ENCODE results near the gene AMPD3. TPM values are rescaled to one million over a fixed set of nuclear protein-coding genes. Genes with fewer than 3 reads are reported as not detected.

The AMPD3 gene
- polyA plus RNA-seq, 1 donor from 2014 or later: not detected

DNA sequence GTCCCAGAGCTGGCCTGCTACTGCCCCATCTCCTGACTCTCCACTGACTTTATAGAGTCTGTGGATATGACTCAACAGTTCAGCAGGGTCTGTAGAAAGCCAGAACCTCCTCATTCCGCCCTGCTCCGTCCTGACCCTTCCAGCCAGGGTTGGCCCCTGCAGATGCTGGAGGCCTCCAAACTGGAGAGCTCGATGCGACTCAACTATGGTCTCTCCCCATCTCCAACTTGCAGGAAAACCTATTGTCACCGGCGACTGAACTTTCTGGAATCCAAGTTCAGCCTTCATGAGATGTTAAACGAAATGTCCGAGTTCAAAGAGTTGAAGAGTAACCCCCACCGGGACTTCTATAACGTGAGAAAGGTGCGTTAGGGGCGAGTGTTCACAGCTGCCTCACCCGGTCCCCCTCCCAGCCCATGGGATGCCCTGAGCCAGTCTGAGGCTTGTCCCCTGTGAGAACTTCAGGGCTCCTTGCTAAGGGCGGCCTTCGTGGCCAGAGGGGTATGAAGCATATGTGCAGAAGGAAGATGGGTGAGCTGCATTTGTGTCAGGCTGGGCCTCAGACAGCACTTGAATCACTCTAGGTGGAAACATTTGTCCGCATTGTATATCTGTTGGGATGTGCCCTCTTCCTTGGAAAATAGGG is 32.1 kb downstream of the AMPD3 start:
- no peak overlapping the region for H3K27ac ChIP-seq (ENCODE audit: low read length)
- H4K20me1 ChIP-seq (ENCODE audit: insufficient read depth): no peaks in the 10 kb centered on the region
- no peaks in the 10 kb centered on the region for H3K9me3 ChIP-seq (ENCODE audit: low read length)
- H3K4me3 ChIP-seq (ENCODE audit: low read length): no peak overlapping the region
- TF ChIP-seq EP300 (conservative IDR thresholded peaks at IDR 0.05; ENCODE audit: poor library complexity, severe bottlenecking): no peak
- TF ChIP-seq RAD21 (conservative IDR thresholded peaks at IDR 0.05): no peak
- TF ChIP-seq EZH2 (IDR thresholded peaks at IDR 0.05; ENCODE audit: borderline replicate concordance, insufficient read depth, low read length, poor library complexity, severe bottlenecking): no peak
- TF ChIP-seq SMC3 (conservative IDR thresholded peaks at IDR 0.05; ENCODE audit: poor library complexity): no peak
- TF ChIP-seq, protein P1, sequence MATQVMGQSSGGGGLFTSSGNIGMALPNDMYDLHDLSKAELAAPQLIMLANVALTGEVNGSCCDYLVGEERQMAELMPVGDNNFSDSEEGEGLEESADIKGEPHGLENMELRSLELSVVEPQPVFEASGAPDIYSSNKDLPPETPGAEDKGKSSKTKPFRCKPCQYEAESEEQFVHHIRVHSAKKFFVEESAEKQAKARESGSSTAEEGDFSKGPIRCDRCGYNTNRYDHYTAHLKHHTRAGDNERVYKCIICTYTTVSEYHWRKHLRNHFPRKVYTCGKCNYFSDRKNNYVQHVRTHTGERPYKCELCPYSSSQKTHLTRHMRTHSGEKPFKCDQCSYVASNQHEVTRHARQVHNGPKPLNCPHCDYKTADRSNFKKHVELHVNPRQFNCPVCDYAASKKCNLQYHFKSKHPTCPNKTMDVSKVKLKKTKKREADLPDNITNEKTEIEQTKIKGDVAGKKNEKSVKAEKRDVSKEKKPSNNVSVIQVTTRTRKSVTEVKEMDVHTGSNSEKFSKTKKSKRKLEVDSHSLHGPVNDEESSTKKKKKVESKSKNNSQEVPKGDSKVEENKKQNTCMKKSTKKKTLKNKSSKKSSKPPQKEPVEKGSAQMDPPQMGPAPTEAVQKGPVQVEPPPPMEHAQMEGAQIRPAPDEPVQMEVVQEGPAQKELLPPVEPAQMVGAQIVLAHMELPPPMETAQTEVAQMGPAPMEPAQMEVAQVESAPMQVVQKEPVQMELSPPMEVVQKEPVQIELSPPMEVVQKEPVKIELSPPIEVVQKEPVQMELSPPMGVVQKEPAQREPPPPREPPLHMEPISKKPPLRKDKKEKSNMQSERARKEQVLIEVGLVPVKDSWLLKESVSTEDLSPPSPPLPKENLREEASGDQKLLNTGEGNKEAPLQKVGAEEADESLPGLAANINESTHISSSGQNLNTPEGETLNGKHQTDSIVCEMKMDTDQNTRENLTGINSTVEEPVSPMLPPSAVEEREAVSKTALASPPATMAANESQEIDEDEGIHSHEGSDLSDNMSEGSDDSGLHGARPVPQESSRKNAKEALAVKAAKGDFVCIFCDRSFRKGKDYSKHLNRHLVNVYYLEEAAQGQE (IDR thresholded peaks at IDR 0.05; ENCODE audit: borderline replicate concordance): no peak
- TF ChIP-seq, protein P2, sequence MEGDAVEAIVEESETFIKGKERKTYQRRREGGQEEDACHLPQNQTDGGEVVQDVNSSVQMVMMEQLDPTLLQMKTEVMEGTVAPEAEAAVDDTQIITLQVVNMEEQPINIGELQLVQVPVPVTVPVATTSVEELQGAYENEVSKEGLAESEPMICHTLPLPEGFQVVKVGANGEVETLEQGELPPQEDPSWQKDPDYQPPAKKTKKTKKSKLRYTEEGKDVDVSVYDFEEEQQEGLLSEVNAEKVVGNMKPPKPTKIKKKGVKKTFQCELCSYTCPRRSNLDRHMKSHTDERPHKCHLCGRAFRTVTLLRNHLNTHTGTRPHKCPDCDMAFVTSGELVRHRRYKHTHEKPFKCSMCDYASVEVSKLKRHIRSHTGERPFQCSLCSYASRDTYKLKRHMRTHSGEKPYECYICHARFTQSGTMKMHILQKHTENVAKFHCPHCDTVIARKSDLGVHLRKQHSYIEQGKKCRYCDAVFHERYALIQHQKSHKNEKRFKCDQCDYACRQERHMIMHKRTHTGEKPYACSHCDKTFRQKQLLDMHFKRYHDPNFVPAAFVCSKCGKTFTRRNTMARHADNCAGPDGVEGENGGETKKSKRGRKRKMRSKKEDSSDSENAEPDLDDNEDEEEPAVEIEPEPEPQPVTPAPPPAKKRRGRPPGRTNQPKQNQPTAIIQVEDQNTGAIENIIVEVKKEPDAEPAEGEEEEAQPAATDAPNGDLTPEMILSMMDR (IDR thresholded peaks at IDR 0.05; ENCODE audit: poor library complexity, severe bottlenecking): no peak
- no peak for TF ChIP-seq TAF1 (IDR thresholded peaks at IDR 0.05; ENCODE audit: low read depth)
- TF ChIP-seq MXI1 (conservative IDR thresholded peaks at IDR 0.05; ENCODE audit: poor library complexity, severe bottlenecking): no peak
- no peak for TF ChIP-seq POLR2AphosphoS5 (IDR thresholded peaks at IDR 0.05)
- H3K9me2 ChIP-seq (ENCODE audit: insufficient read depth, low read length): no peaks in the 10 kb centered on the region
- H2AFZ ChIP-seq (ENCODE audit: low read depth, low read length): no peak overlapping the region
- no peaks in the 10 kb centered on the region for H3K79me2 ChIP-seq (replicated peaks; ENCODE audit: insufficient read depth, low read length)
- H3K9ac ChIP-seq (ENCODE audit: low read length): no peak overlapping the region
- H3F3A ChIP-seq (ENCODE audit: insufficient read depth, low read length, poor library complexity, severe bottlenecking): no peaks in the 10 kb centered on the region
- H3K4me2 ChIP-seq (ENCODE audit: low read length): no peak overlapping the region
- H3K27me3 ChIP-seq (ENCODE audit: insufficient read depth, low read depth, low read length): no peaks in the 10 kb centered on the region
- no peaks in the 10 kb centered on the region for H3K36me3 ChIP-seq (ENCODE audit: insufficient read depth, low read length)

DNA sequence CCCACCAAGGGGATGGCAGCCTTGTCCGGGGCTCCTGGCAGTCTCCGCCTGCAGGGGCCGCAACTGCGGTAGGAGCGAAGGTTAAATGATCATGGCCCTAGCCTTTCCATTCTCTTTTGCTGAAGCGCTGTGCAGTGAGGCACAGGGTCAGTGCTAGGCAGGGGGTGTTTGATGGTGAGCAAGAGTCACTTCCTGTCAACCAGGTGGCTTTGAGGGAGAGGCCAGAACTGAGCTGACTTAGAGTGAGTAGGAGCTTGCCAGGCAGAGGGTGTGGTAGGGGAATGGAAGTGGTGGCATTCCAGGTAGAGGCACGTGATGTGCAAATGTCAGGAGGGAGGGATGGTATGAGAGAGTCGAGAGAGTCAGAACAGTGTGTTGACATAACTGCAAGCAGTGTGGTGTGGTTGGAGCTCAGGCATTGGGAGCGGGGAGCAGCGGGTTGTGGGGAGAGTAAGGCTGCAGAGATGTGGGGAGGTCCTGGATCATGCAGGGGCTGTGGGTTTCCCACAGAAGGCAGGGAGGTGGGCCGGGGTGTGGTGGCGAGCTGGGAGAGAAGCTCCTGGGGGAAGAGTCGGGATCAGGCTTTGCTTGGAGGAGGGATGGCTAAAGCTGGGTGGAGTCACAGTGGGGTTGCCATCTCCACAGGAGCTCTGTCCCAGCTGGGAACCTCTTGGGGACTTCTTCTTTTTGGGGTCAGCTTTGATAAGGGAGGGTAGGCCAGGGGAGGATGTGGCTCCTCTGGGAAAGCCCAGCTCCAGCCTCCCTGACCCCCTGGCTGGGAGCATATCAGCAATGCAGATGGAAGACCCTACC is 33.3 kb downstream of the AMPD3 start:
- Histone ChIP-seq H3K4me3 (ENCODE audit: low read length) (no peak overlapping the region), H3K36me3 (ENCODE audit: insufficient read depth, low read length) (no peaks in the 10 kb centered on the region), H2AFZ (ENCODE audit: low read depth, low read length) (no peak overlapping the region), H3K27me3 (ENCODE audit: insufficient read depth, low read depth, low read length) (no peaks in the 10 kb centered on the region), H3F3A (ENCODE audit: insufficient read depth, low read length, poor library complexity, severe bottlenecking) (no peaks in the 10 kb centered on the region), H4K20me1 (ENCODE audit: insufficient read depth) (no peaks in the 10 kb centered on the region), H3K79me2 (replicated peaks; ENCODE audit: insufficient read depth, low read length) (no peaks in the 10 kb centered on the region), H3K9me3 (ENCODE audit: low read length) (no peaks in the 10 kb centered on the region), H3K9ac (ENCODE audit: low read length) (no peak overlapping the region), H3K27ac (ENCODE audit: low read length) (no peak overlapping the region), H3K9me2 (ENCODE audit: insufficient read depth, low read length) (no peaks in the 10 kb centered on the region), H3K4me2 (ENCODE audit: low read length) (no peak overlapping the region)
- no peak for TF ChIP-seq TAF1 (IDR thresholded peaks at IDR 0.05; ENCODE audit: low read depth)
- no peak for TF ChIP-seq POLR2AphosphoS5 (IDR thresholded peaks at IDR 0.05)
- no peak for TF ChIP-seq RAD21 (conservative IDR thresholded peaks at IDR 0.05)
- TF ChIP-seq, protein P1 (IDR thresholded peaks at IDR 0.05; ENCODE audit: borderline replicate concordance): no peak
- no peak for TF ChIP-seq SMC3 (conservative IDR thresholded peaks at IDR 0.05; ENCODE audit: poor library complexity)
- no peak for TF ChIP-seq EZH2 (IDR thresholded peaks at IDR 0.05; ENCODE audit: borderline replicate concordance, insufficient read depth, low read length, poor library complexity, severe bottlenecking)
- TF ChIP-seq EP300 (conservative IDR thresholded peaks at IDR 0.05; ENCODE audit: poor library complexity, severe bottlenecking): no peak
- TF ChIP-seq, protein P2 (IDR thresholded peaks at IDR 0.05; ENCODE audit: poor library complexity, severe bottlenecking): no peak
- TF ChIP-seq MXI1 (conservative IDR thresholded peaks at IDR 0.05; ENCODE audit: poor library complexity, severe bottlenecking): no peak

Data from neural cell (in vitro differentiated cells).